Progenitor cell of endocrine pancreas (in vitro differentiated cells): ENCODE measurements around the gene CUX1. TPM values are rescaled to one million over a fixed set of nuclear protein-coding genes. Genes with fewer than 3 reads are reported as not detected.

Experiments used
- DNase-seq: peaks from one replicate; pipeline ENCODE4 v3.0.0; 2021; ENCODE audit warnings: low spot score; ENCODE audit not compliant: unreplicated experiment
- H3K27ac Mint-ChIP-seq: 2 replicates; pipeline ENCODE4 v1.8.0; 2021; ENCODE audit warnings: mild to moderate bottlenecking, moderate library complexity, mixed read lengths
- H3K27me3 Mint-ChIP-seq: 2 replicates; pipeline ENCODE4 v1.8.0; 2021; ENCODE audit warnings: mixed read lengths
- H3K36me3 Mint-ChIP-seq: 2 replicates; pipeline ENCODE4 v1.8.0; 2022; ENCODE audit warnings: mixed read lengths; ENCODE audit not compliant: insufficient read depth
- H3K4me1 Mint-ChIP-seq: 2 replicates; pipeline ENCODE4 v1.8.0; 2021; ENCODE audit warnings: low read depth, mixed read lengths
- H3K4me3 Mint-ChIP-seq: 2 replicates; pipeline ENCODE4 v1.8.0; 2021; ENCODE audit warnings: low read depth, mild to moderate bottlenecking, moderate library complexity, mixed read lengths
- H3K9me3 Mint-ChIP-seq: 2 replicates; pipeline ENCODE4 v1.8.0; 2021; ENCODE audit warnings: low read depth, mixed read lengths
- CTCF ChIP-seq: fragments of 200-600 bp; sonication (generic); IDR thresholded peaks from one replicate; pipeline ENCODE4 v1.5.0; 2021; ENCODE audit warnings: antibody characterized with exemption, mild to moderate bottlenecking; ENCODE audit not compliant: unreplicated experiment
- total RNA-seq: library from RNA; stranded (reverse); gene quantifications from 2 replicates; pipeline ENCODE4 v1.2.1, GENCODE V29; 2021

CUX1 gene
- total RNA-seq, 1 donor from 2014 or later, result 103 TPM

- Mint-ChIP-seq H3K4me3 (no peak overlapping the region), H3K27me3 (peaks cover 15% of the 10 kb centered on the region), H3K27ac (no peak overlapping the region), H3K9me3 (no peaks in the 10 kb centered on the region), H3K36me3 (peaks cover 7% of the 10 kb centered on the region), H3K4me1 (no peaks in the 10 kb centered on the region)
- no peak for DNase-seq
- TF ChIP-seq CTCF, result no peak
These were observed 502.2 kb downstream of the CUX1 start for GRCh38 chr7:102319671-102320070.

GRCh38 chr7:102320181-102320580 is 502.8 kb downstream of the CUX1 start:
- Mint-ChIP-seq H3K4me3 (no peak overlapping the region), H3K4me1 (no peaks in the 10 kb centered on the region), H3K27ac (no peak overlapping the region), H3K27me3 (peaks cover 15% of the 10 kb centered on the region), H3K36me3 (peaks cover 5% of the 10 kb centered on the region), H3K9me3 (no peaks in the 10 kb centered on the region)
- DNase-seq, result no peak
- no peak for TF ChIP-seq CTCF

- Mint-ChIP-seq H3K27me3 (peaks cover 15% of the 10 kb centered on the region), H3K4me3 (no peak overlapping the region), H3K27ac (no peak overlapping the region), H3K36me3 (peaks cover 5% of the 10 kb centered on the region), H3K4me1 (no peaks in the 10 kb centered on the region), H3K9me3 (no peaks in the 10 kb centered on the region)
- TF ChIP-seq CTCF, result no peak
- DNase-seq, result no peak
These were observed 503.4 kb downstream of the CUX1 start for GRCh38 chr7:102320601-102321350.

GRCh38 chr7:102321351-102322201 is 504.1 kb downstream of the CUX1 start:
- peaks cover 5% of the 10 kb centered on the region for H3K36me3 Mint-ChIP-seq
- H3K4me3 Mint-ChIP-seq, result no peak overlapping the region
- DNase-seq, result no peak
- peak; percentile 11 for TF ChIP-seq CTCF
- H3K9me3 Mint-ChIP-seq, result no peaks in the 10 kb centered on the region
- H3K4me1 Mint-ChIP-seq, result no peaks in the 10 kb centered on the region
- peaks cover 15% of the 10 kb centered on the region for H3K27me3 Mint-ChIP-seq
- no peak overlapping the region for H3K27ac Mint-ChIP-seq

- no peak for DNase-seq
- H3K36me3 Mint-ChIP-seq, result peaks cover 3% of the 10 kb centered on the region
- no peaks in the 10 kb centered on the region for H3K4me1 Mint-ChIP-seq
- TF ChIP-seq CTCF, result no peak
- no peak overlapping the region for H3K4me3 Mint-ChIP-seq
- no peak overlapping the region for H3K27ac Mint-ChIP-seq
- no peaks in the 10 kb centered on the region for H3K9me3 Mint-ChIP-seq
- H3K27me3 Mint-ChIP-seq, result peaks cover 19% of the 10 kb centered on the region
These were observed 504.8 kb downstream of the CUX1 start for GRCh38 chr7:102322202-102322715.
